ENCODE results near the gene NECAB2.

The NECAB2 gene

GRCh38 chr16:84005391-84005790 is 37.3 kb downstream of the NECAB2 start:
- Histone ChIP-seq H3K9me2 (replicated peaks; ENCODE audit: insufficient read depth, low read length) (no peaks in the 10 kb centered on the region), H3K4me1 (ENCODE audit: low read length) (no peaks in the 10 kb centered on the region), H3K27ac (ENCODE audit: low read length) (no peak overlapping the region), H3K79me2 (ENCODE audit: low read length) (no peaks in the 10 kb centered on the region), H4K20me1 (ENCODE audit: insufficient read depth, low read length) (no peaks in the 10 kb centered on the region), H3K9ac (ENCODE audit: low read length) (no peak overlapping the region), H3K27me3 (replicated peaks; ENCODE audit: insufficient read depth, low read length) (peaks cover 24% of the 10 kb centered on the region), H3K4me2 (ENCODE audit: low read depth, low read length) (no peak overlapping the region), H3F3A (ENCODE audit: insufficient read depth, low read length) (no peaks in the 10 kb centered on the region), H3K36me3 (replicated peaks; ENCODE audit: insufficient read depth, low read length) (no peaks in the 10 kb centered on the region), H3K4me3 (ENCODE audit: low read length) (no peak overlapping the region), H3K9me3 (replicated peaks; ENCODE audit: insufficient read depth, low read length) (no peaks in the 10 kb centered on the region), H2AFZ (ENCODE audit: low read length) (no peak overlapping the region)
- DNase-seq: no peak
- no peak for TF ChIP-seq EZH2 (optimal IDR thresholded peaks at IDR 0.05; ENCODE audit: low read depth, low read length)
- TF ChIP-seq EZH2phosphoT487 (IDR thresholded peaks at IDR 0.05; ENCODE audit: low read length): no peak
- TF ChIP-seq CTCF (IDR thresholded peaks at IDR 0.05; ENCODE audit: low read length): no peak

DNA sequence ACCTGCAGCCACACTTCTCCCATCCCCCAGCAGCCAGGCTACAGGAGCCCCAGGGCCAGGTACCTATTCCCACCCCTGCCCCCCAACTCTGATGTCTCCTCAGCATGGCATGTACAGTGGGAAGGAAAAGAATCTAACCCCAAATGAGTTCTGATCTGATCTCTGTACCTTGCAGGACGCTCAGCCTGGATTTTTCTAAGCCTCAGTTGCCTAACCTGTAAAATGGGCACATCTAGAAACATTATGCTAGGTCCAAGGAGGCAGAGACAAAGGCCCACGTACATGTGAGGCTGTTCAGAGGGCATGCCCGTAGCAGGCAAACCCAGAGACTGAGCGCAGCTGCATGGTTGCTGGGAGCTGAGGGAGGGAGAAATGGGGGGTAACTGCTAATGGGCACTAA is 39.5 kb downstream of the NECAB2 start:
- Histone ChIP-seq H3K4me1 (ENCODE audit: low read length) (no peaks in the 10 kb centered on the region), H3K27me3 (replicated peaks; ENCODE audit: insufficient read depth, low read length) (peaks cover 35% of the 10 kb centered on the region), H3K79me2 (ENCODE audit: low read length) (no peaks in the 10 kb centered on the region), H2AFZ (ENCODE audit: low read length) (no peak overlapping the region), H3K36me3 (replicated peaks; ENCODE audit: insufficient read depth, low read length) (no peaks in the 10 kb centered on the region), H4K20me1 (ENCODE audit: insufficient read depth, low read length) (no peaks in the 10 kb centered on the region), H3K4me3 (ENCODE audit: low read length) (no peak overlapping the region), H3K9me2 (replicated peaks; ENCODE audit: insufficient read depth, low read length) (no peaks in the 10 kb centered on the region), H3K4me2 (ENCODE audit: low read depth, low read length) (no peak overlapping the region), H3K27ac (ENCODE audit: low read length) (no peak overlapping the region), H3K9ac (ENCODE audit: low read length) (no peak overlapping the region), H3F3A (ENCODE audit: insufficient read depth, low read length) (no peaks in the 10 kb centered on the region), H3K9me3 (replicated peaks; ENCODE audit: insufficient read depth, low read length) (no peaks in the 10 kb centered on the region)
- TF ChIP-seq CTCF (IDR thresholded peaks at IDR 0.05; ENCODE audit: low read length) (no peak), EZH2phosphoT487 (IDR thresholded peaks at IDR 0.05; ENCODE audit: low read length) (no peak), EZH2 (optimal IDR thresholded peaks at IDR 0.05; ENCODE audit: low read depth, low read length) (no peak)
- DNase-seq: no peak

DNA sequence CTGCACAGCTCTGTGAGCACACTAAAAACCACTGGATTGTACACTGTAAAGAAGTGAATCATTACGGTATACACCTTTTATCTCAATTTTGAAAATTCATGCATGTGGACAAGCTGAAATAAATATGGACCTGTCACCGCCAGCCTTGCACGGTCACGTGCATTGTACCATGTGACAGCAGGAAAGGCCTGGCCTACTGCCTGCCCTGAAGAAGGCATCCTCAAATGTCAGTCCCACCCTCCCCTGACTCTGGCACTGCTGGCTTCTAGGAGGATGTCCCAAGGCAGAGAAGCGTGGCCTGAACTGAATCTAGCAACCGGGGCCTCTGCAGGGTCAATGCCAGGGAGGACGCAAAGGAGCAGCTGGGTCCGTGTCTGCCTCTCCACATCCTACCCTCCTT is 39.9 kb downstream of the NECAB2 start:
- no peak for DNase-seq
- Histone ChIP-seq H3K27ac (ENCODE audit: low read length) (no peak overlapping the region), H3F3A (ENCODE audit: insufficient read depth, low read length) (no peaks in the 10 kb centered on the region), H4K20me1 (ENCODE audit: insufficient read depth, low read length) (no peaks in the 10 kb centered on the region), H3K79me2 (ENCODE audit: low read length) (no peaks in the 10 kb centered on the region), H3K9me3 (replicated peaks; ENCODE audit: insufficient read depth, low read length) (no peaks in the 10 kb centered on the region), H3K4me2 (ENCODE audit: low read depth, low read length) (no peak overlapping the region), H3K36me3 (replicated peaks; ENCODE audit: insufficient read depth, low read length) (no peaks in the 10 kb centered on the region), H3K9ac (ENCODE audit: low read length) (no peak overlapping the region), H3K4me3 (ENCODE audit: low read length) (no peak overlapping the region), H3K9me2 (replicated peaks; ENCODE audit: insufficient read depth, low read length) (no peaks in the 10 kb centered on the region), H3K27me3 (replicated peaks; ENCODE audit: insufficient read depth, low read length) (peaks cover 35% of the 10 kb centered on the region), H3K4me1 (ENCODE audit: low read length) (no peaks in the 10 kb centered on the region), H2AFZ (ENCODE audit: low read length) (no peak overlapping the region)
- TF ChIP-seq EZH2 (optimal IDR thresholded peaks at IDR 0.05; ENCODE audit: low read depth, low read length): no peak
- no peak for TF ChIP-seq EZH2phosphoT487 (IDR thresholded peaks at IDR 0.05; ENCODE audit: low read length)
- no peak for TF ChIP-seq CTCF (IDR thresholded peaks at IDR 0.05; ENCODE audit: low read length)
